ENCODE measurements around the gene SAP25.
A peak's percentile ranks its signal among the peaks of the same experiment; 100 is the strongest.

The SAP25 gene

DNA sequence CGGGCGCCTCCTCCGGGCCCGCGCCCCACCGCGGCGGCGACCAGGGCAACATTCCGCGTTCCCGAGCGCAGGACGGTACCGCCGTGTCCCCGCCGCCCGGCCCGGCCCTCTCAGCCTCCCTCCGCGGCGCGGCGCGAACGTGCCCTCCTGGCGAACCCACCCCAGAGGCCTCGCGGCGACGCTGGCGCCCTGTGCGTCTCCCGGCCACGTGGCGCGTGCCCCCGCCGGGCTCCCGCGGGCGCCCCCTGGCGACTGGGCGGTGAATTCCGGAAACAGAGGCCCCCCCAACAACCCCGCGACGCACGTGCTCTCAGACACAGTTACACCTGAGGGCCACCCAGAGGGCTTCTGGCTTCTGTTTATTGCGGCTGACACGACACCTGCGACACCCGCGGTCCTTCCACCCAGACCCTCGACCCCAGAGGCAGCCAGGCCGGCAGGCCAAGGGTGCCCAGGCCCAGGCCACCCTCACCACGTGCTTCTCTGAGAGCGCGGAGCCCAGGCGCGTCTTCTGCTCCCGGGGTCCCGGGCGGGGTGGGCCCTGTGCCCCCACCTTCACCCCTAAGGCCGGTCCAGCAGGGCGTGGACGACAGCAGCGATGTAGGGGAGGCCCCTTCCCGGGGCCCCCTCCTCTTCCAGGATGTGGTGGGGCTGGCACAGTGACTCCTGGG, at the start of gene SAP25:
SAP25 (minus strand) TSS at position 210 of the 671 bp plus-strand sequence; CDS start at position 52, 158 bp downstream.
- Mint-ChIP-seq H3K4me1 (peaks cover 17% of the 10 kb centered on the region), H3K9me3 (no peaks in the 10 kb centered on the region), H3K36me3 (peaks cover 3% of the 10 kb centered on the region), H3K27me3 (no peaks in the 10 kb centered on the region), H3K27ac (no peak within 1 kb of the TSS), H3K4me3 (no peak within 1 kb of the TSS)

DNA sequence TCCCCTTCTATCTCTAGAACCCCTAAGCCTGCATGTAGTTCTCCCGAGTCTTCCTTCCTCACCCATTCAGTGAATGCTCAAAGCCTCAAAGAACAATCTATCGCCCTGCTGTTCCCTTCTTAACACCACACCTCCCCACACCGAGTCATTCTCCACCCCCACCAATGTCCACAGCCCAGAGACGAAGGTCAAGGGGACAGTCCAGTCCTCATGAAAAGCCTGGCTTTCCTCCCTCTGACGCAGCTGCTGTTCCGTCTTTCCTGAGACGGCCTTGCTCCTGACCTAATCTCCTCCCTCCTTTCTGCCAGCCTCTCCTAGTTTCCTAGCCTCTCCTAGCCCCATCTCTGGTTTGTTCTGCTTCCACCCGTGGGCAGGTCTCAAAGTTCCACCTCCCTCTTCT, 47.9 kb upstream of the SAP25 start:
- H3K27me3 Mint-ChIP-seq, result no peaks in the 10 kb centered on the region
- H3K36me3 Mint-ChIP-seq, result no peaks in the 10 kb centered on the region
- H3K9me3 Mint-ChIP-seq, result no peaks in the 10 kb centered on the region
- no peak overlapping the region for H3K27ac Mint-ChIP-seq
- peaks cover 8% of the 10 kb centered on the region for H3K4me1 Mint-ChIP-seq
- no peak overlapping the region for H3K4me3 Mint-ChIP-seq

DNA sequence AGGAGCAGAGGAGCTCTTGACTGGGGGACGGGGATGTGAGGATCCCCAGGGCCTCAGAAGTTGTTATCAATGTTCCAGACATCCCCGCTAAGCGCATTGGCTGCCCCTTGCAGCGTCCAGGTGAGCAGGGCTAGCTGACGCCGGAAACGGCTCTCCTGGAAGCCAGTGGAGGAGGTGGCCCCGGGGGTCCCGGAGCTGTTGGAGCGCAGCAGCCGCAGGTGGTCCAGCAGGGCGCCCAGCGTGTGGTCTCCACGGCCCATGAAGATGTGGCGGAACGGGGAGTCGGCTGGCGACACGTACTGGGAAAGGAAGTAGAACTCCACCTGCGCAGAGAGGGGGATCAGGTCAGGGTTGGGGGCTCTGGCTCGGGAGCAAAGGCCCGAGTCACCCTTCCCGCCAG, 47.1 kb upstream of the SAP25 start:
- Mint-ChIP-seq H3K36me3 (no peaks in the 10 kb centered on the region), H3K4me3 (no peak overlapping the region), H3K27me3 (no peaks in the 10 kb centered on the region), H3K27ac (no peak overlapping the region), H3K9me3 (no peaks in the 10 kb centered on the region), H3K4me1 (peaks cover 8% of the 10 kb centered on the region)

DNA sequence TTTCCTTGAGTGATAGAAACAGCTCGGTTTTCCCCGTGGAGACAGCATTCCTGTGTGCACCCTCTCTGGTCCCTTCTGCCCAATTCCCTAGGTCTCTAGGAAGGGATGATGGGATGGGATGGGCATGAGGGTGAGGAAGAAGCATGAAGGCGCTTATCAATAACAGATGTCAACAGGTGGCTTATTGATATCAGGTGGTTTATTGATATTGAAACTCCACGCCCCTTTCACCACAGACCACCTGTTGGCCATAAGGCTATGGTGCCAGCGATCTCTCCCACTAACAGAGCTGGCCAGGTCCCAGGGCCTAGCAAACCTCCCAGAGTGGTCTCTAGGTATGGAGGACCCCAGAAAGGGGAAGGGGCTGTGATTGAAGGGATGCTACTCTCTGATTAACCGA, 46.5 kb upstream of the SAP25 start:
- no peak overlapping the region for H3K27ac Mint-ChIP-seq
- H3K4me3 Mint-ChIP-seq, result no peak overlapping the region
- no peaks in the 10 kb centered on the region for H3K27me3 Mint-ChIP-seq
- H3K9me3 Mint-ChIP-seq, result no peaks in the 10 kb centered on the region
- H3K4me1 Mint-ChIP-seq, result peaks cover 7% of the 10 kb centered on the region
- no peaks in the 10 kb centered on the region for H3K36me3 Mint-ChIP-seq

DNA sequence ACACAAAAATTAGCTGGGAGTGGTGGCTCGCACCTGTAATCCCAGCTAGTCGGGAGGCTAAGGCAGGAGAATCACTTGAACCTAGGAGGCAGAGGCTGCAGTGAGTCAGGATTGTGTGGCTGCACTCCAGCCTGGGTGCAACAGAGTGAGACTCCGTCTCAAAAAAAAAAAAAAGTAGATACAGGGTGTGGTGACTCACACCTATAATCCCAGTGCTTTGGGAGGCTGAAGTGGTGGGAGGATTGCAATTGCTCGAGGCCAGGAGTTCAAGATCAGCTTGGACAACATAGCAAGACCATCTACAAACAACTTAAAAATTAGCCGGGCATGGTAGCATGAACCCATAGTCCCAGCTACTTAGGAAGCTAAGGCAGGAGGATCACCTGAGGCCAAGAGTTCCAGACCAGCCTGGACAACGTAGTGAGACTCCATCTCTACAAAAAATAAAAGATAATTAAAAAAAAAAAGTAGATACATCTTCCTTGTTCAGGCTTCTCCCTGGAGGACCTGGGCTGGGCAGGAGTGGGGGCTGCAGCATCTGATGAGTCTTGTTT, 40.7 kb upstream of the SAP25 start:
- H3K27ac Mint-ChIP-seq, result no peak overlapping the region
- no peak overlapping the region for H3K4me3 Mint-ChIP-seq
- peaks cover 24% of the 10 kb centered on the region for H3K4me1 Mint-ChIP-seq
- H3K27me3 Mint-ChIP-seq, result no peaks in the 10 kb centered on the region
- no peaks in the 10 kb centered on the region for H3K36me3 Mint-ChIP-seq
- no peaks in the 10 kb centered on the region for H3K9me3 Mint-ChIP-seq

DNA sequence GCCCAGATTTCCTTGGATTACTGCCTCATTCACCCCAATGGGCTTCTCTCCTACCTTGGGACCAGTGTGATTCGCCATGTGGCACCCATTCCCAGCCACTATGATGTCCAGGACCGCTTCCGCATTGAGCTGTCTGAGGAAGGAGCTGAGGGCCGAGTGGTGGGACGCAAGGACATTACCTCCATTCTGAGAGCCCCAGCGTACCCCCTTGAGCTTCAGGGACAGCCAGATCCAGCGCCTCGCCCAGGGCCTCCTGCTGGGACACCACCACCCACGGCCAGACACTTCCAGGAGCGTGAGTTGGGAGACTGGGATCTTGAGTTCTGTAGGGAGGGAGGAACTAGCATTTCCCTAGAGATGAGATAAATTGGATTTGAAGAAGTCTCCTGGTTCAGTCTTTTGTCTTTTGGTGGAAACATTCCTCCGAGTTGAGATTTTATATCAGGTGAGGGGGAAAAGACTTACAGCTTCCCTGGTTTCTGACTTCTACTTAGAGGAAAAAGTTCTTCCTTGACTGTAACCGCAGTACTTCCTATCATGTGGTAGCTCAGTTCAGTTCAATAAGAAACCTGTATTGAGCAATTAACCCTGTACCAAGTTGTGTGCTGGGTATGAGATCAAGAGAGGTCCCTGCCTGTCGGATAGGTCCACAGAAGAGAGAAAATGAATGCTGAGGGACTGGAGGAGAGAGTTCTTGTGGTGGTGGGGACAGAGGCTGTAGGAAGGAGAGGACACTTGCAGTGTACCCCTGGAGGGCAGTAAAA, 39.9 kb upstream of the SAP25 start:
- Mint-ChIP-seq H3K4me1 (peaks cover 24% of the 10 kb centered on the region), H3K9me3 (no peaks in the 10 kb centered on the region), H3K36me3 (no peaks in the 10 kb centered on the region), H3K27ac (no peak overlapping the region), H3K27me3 (no peaks in the 10 kb centered on the region), H3K4me3 (peak overlapping the region; percentile 84)

DNA sequence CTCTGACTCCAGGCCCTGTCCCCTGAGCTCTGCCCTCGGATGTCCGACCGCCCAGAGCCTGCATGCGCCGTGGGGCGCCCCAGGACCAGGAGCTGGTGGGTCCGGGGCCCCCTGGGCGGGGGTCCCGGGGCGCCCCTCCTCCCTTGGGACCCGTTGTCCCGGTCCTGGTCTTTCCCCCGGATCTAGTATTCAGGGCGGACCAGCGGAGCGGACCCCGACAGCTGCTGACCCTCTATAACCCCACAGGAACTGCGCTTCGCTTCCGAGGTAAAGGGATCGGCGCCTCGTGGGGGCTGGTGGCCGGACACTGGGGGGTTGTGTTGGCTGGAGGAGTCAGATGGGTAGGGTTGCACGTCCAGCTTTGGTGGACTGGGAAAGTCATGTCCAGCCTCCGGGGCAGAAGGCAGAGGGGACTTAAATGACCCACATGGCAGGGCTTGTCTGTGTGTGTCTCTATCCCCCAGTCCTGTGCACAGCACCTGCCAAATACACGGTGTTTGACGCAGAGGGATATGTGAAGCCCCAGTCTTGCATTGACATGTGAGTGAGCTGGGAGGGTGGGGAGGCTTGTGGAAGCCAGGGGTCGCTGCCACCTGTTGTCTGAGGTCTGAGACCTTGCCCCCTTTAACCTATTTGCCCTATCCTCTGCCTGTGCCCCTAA, 39.2 kb upstream of the SAP25 start:
- no peak overlapping the region for H3K27ac Mint-ChIP-seq

DNA sequence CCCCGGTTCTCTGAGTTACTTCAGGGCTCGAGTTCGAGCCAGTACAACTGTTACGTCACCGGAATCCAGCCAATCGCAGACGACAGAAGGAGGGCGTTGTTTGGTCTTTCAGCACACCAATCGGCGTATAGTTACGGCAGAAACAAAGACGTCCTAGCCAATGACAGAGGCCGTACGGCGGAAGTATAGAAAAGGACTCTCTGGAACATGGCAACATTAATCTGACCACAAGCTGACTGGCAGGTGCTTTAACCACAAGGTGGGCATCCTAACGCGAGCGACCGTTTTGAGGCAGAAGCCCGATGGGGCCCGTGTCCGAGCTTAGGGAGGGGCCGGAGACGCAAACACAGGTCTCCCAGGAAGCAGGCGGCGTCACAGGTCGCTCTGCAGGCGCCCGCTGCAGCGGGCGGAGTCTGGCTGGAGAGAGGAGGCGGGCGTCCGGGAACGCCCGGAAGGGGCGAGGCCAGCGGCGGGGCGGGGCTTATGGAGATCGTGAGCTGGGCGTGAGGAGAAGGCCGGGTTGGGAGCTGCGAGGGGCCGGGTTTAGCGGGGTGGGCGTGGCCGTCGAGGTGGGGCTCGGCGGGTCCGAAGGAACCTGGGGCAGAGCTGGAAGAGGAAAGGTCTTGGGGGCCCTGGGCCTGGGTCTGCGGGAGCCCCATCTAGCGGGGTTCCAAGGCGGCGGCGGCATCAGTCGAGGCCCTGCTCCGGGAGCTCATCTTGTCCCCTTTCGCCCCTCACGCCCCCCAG, 38.5 kb upstream of the SAP25 start, which contains the start of gene MOSPD3:
MOSPD3 (plus strand) TSS at position 558 of the 747 bp plus-strand sequence. CDS start 252 bp downstream, outside the sequence.
- H3K4me1 Mint-ChIP-seq, result peaks cover 24% of the 10 kb centered on the region

More for the DNA sequence above, 39.2 kb upstream of the SAP25 start:
- Mint-ChIP-seq H3K4me3 (peak overlapping the region; percentile 84), H3K27me3 (no peaks in the 10 kb centered on the region), H3K9me3 (no peaks in the 10 kb centered on the region), H3K4me1 (peaks cover 24% of the 10 kb centered on the region), H3K36me3 (no peaks in the 10 kb centered on the region)

DNA sequence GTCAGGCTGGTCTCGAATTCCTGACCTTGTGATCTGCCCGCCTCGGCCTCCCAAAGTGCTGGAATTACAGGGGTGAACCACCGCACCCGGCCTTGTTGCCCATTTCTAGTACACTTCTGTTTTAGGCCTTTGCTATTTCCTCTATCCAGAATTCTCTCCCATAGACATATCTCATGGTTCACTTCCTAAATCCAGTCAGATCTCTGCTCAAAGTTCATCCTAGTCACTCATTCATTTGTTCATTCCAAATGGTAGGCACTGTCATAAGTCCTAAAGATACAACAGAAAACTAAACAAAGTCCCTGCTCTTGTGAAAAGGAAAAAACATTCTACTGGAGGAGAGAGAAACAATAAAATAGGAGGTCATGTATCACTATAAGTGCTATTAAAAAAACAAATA, 36.3 kb upstream of the SAP25 start:
- Mint-ChIP-seq H3K4me1 (peaks cover 25% of the 10 kb centered on the region), H3K27me3 (no peaks in the 10 kb centered on the region), H3K27ac (peak overlapping the region; percentile 19), H3K4me3 (peak overlapping the region; percentile 20), H3K9me3 (no peaks in the 10 kb centered on the region), H3K36me3 (no peaks in the 10 kb centered on the region)

More for the DNA sequence above, 38.5 kb upstream of the SAP25 start, which contains the start of gene MOSPD3:
- Mint-ChIP-seq H3K36me3 (no peaks in the 10 kb centered on the region), H3K9me3 (no peaks in the 10 kb centered on the region), H3K27ac (peak within 1 kb of the TSS; percentile 99), H3K27me3 (no peaks in the 10 kb centered on the region), H3K4me3 (peak within 1 kb of the TSS; percentile 99)

DNA sequence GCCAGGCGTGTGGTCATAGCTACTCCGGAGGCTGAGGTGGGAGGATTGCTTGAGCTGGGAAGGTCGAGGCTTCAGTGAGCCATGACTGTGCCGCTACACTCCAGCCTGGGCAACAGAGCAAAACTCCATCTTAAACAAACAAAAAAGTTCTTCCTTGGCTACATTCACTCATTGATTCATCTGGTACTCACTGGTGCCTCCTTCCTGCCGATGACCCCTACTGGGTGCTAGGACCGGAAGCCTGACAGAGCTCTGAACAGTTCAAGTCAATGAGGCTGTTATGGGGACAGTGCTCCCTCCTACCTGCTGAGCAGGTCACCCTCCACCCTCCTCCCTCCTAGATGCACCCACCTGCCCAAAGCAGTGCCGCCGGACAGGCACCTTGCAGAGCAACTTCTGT, 33.4 kb upstream of the SAP25 start:
- no peaks in the 10 kb centered on the region for H3K27me3 Mint-ChIP-seq
- peaks cover 19% of the 10 kb centered on the region for H3K4me1 Mint-ChIP-seq
- no peak overlapping the region for H3K4me3 Mint-ChIP-seq
- no peaks in the 10 kb centered on the region for H3K36me3 Mint-ChIP-seq
- H3K9me3 Mint-ChIP-seq, result no peaks in the 10 kb centered on the region
- no peak overlapping the region for H3K27ac Mint-ChIP-seq

DNA sequence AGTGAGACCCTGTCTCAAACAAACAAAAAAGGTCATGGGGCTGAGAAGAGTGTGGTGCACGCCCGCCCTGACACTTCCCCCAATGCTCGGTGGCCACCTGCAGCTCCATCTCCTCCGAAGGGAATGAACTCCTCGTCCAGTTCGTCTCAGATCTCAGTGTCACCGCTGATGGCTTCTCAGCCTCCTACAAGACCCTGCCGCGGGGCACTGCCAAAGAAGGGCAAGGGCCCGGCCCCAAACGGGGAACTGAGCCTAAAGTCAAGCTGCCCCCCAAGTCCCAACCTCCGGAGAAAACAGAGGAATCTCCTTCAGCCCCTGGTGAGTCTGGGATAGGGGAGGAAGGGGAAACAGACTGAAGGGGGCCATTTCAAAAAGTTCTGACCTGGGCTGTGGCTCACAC, 32.6 kb upstream of the SAP25 start:
- H3K36me3 Mint-ChIP-seq, result no peaks in the 10 kb centered on the region
- H3K4me1 Mint-ChIP-seq, result peaks cover 14% of the 10 kb centered on the region
- peak overlapping the region; percentile 82 for H3K4me3 Mint-ChIP-seq
- no peak overlapping the region for H3K27ac Mint-ChIP-seq
- no peaks in the 10 kb centered on the region for H3K27me3 Mint-ChIP-seq
- no peaks in the 10 kb centered on the region for H3K9me3 Mint-ChIP-seq

DNA sequence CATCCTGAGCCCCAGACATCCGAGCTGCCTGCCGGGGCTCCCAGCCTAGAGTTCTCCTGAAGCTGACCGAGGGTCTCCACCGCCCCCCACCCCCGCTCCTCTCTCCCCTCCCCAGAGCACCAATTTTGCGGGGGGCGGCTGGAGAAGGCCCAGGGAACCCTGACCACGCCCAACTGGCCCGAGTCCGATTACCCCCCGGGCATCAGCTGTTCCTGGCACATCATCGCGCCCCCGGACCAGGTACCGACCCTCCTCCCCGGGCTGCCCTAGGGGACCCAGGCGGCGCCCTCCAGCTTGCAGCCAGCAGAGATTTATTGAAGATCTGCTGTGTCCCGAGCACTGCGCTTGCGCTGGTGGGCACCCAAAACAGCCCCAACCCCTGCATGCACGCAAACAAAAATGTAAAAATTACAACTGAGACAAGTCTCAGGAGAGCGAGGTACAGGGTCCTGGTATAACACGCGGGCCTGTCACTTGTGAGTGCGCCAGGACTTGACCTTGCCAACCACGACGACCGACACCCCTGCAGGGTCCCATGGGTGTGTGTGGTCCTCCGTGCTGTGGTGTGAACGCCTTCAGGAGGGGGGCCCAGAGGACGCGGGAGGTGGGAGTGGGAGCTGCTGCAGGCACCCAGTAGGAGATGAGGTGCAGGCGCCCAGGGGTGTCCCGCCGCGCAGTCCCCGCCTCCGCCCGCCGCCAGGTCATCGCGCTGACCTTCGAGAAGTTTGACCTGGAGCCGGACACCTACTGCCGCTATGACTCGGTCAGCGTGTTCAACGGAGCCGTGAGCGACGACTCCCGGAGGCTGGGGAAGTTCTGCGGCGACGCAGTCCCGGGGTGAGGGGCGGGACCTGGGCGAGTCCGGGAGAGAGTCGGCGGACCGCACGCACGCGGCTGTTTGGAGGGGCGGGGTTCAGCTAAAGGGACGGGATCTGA, 31.5 kb upstream of the SAP25 start:
- H3K27ac Mint-ChIP-seq, result no peak overlapping the region
- no peaks in the 10 kb centered on the region for H3K9me3 Mint-ChIP-seq
- peaks cover 11% of the 10 kb centered on the region for H3K4me1 Mint-ChIP-seq
- peak overlapping the region; percentile 82 for H3K4me3 Mint-ChIP-seq
- no peaks in the 10 kb centered on the region for H3K27me3 Mint-ChIP-seq
- no peaks in the 10 kb centered on the region for H3K36me3 Mint-ChIP-seq

DNA sequence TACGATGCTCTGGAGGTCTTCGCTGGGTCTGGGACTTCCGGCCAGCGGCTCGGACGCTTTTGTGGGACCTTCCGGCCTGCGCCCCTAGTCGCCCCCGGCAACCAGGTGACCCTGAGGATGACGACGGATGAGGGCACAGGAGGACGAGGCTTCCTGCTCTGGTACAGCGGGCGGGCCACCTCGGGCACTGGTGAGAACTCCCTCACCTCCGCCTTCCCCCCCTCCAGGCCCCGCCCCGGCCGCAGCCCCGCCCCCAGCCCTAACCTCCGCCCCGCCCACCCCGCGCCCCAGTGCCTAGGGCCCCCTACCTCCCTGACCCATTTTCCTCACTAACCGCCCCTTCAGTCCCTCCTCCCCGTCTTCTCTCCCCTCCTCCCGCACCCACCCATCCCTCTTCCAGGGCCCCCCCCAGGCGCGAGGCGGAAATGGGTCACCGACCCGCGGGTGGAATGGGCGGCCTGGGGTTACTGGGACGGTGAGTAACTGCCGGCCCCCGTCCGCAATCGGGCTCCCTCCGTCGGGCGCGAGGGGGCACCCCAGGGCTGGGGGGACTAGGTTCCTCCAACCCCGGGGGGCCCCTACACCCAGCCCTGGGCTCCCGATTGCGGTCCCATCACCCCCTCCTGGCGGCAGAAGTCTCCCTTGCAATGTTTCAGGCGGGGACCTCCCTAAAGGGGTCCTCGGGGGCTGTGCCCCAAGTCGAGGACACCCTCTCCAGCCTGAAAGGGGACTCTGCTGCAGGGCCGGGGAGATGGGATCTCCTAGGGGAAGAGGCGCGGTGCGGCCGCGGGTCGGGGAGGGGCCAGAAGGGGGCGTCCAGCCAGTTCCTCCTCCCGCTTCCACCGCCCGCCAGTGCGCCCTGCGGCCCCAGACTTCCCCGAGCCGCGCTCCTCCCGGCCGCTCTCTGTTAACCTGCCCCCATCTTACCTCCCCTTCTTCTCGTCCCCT, 30.6 kb upstream of the SAP25 start:
- H3K4me3 Mint-ChIP-seq, result peak overlapping the region; percentile 82
- H3K4me1 Mint-ChIP-seq, result peaks cover 11% of the 10 kb centered on the region
- H3K9me3 Mint-ChIP-seq, result no peaks in the 10 kb centered on the region
- no peak overlapping the region for H3K27ac Mint-ChIP-seq
- H3K27me3 Mint-ChIP-seq, result no peaks in the 10 kb centered on the region
- no peaks in the 10 kb centered on the region for H3K36me3 Mint-ChIP-seq
